ENCODE results near the gene TYW1B.
"Not testable (repeated sequence)": the region's sequence is repeated elsewhere in the genome, so short reads cannot be mapped to it uniquely, and the experiment has no call there.

TYW1B gene

GRCh38 chr7:72626428-72627011, 201.5 kb downstream of the TYW1B start:
- not testable (repeated sequence) for DNase-seq (ENCODE audit: low spot score)

DNA sequence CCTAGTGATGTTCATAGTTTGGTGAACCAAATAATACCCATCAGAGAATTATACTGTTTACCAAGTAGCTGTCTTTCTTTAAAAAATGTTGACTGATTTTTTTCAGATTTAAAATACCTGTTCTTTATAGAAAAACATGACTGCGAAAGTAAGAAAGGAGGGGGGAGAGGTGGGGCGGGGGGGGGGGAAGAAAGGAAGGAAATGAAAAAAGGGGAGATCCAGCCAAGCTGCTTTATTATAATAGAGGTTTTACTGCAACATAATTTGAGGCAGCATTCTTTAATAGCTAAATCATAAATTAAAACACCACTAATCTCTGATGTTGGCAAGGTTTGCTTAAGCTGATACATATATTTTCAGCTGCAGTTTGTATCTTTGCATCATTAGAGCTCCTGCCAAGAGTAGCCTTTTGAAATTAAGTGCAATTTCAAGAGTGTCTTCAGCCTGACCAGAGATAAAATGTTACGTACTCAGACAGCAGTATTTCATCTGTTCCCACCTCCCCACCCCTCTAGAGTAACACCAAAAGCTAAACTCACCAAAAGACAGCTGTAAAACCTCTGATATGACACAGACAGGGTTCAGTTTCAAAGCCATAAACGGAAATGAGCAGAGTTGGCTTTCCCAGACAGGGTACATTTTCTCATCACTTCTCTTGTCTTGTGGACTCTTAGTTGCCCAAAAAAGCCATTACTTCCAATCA, 202.1 kb downstream of the TYW1B start:
- DNase-seq (ENCODE audit: low spot score): not testable (repeated sequence)

- DNase-seq (ENCODE audit: low spot score): no peak
Observed at GRCh38 chr7:72622532-72622931, 205.5 kb downstream of the TYW1B start.

- not testable (repeated sequence) for DNase-seq (ENCODE audit: low spot score)
Observed at GRCh38 chr7:72621761-72622187, 206.2 kb downstream of the TYW1B start.

GRCh38 chr7:72620923-72621322, 207.1 kb downstream of the TYW1B start:
- not testable (repeated sequence) for DNase-seq (ENCODE audit: low spot score)

DNA sequence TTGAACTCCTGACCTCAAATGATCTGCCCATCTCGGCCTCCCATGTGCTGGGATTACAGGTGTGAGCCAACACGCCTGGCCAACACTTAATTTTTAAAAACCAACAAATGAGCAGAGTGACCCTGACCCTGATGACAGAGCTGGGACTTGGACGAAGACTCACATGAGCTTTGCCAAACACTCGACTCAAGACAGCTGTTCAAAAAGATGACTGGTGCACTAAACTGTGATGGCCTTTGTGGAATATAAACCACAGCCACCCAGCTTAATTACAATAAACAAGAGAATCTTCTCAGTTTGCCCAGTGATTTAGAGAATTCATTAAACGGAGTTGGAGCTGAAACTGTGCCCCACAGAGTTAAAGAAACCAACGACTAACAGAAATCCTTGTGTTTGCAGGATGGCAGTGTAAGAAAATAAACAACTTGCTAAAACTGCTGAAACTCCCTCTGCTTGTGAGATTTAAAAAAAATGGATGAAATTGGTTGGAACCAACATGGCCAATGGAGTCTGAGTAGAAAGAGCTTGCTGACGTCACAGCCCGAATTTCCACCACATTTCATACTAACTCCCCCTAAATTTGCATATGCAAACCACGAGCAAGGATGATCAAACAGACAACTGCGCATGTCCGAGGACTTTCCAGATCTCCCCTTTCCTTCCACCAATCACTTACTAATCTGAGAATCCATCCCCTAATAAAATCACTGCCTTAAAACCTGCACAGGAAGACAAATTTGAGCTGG, 209.4 kb downstream of the TYW1B start:
- not testable (repeated sequence) for DNase-seq (ENCODE audit: low spot score)

DNA sequence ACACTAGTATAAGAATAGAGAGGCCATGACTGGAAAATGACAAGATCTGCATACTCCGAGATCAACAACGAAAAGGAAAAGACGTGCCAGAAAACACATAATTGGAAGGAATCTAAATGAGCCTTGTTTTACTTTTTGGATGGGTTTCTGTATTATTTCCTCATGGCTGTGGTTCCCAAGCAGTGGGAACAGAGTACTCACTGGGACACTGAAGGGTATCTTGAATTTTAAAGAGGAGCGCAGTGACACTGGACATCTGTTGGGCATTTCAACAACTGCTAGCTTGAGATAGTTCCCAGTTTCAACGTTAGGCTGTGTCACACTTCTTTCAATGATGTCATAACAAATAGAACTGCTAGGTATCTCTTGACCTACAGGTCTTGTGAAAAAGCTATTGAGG, 218.2 kb downstream of the TYW1B start:
- not testable (repeated sequence) for DNase-seq (ENCODE audit: low spot score)

DNA sequence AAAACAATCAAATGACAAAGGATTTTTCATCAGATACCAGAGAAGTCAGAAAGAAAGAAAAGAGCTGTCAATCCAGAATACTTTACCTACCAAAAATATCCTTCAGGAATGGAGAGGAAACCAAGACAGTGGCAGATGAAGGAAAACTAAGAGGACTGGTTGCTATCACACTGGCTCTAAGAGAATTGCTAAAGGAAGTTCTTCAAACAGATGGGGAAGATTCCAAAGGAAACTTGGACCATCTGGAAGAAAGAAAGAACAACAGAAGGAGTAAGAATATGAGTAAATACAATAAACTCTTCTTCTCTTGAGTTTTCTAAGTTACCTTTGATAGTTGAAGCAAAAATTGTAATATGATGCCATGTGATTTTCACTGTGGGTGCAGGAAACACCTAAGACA, 220.0 kb downstream of the TYW1B start:
- not testable (repeated sequence) for DNase-seq (ENCODE audit: low spot score)

DNA sequence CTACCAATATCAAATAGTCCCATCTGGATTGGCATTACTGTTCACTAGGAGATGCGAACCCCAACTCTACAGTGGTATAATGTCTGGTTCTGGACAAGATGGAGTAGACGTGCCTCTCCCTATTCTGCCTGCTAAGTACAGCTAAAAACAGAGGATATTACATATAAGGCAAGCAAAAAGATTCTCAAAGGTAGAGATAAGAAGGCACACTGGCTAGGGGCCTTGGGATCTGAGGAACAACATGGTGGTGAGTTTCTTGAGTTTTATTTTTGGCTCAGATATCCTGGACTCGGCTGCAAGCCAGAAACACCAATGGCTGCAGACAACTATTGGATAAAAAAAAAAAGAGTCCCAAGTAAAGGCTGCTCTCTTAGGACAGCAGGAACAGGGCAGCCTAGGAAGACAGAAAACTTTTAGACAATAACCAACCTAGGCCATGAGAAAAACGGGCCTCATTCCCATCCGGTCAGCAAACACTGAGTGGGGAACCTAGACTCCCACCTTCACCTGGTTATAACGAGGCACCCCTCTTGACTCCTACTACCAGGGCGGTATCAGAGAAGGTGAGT, 222.1 kb downstream of the TYW1B start:
- DNase-seq (ENCODE audit: low spot score): not testable (repeated sequence)

GRCh38 chr7:72604771-72605611, 223.0 kb downstream of the TYW1B start:
- not testable (repeated sequence) for DNase-seq (ENCODE audit: low spot score)

DNA sequence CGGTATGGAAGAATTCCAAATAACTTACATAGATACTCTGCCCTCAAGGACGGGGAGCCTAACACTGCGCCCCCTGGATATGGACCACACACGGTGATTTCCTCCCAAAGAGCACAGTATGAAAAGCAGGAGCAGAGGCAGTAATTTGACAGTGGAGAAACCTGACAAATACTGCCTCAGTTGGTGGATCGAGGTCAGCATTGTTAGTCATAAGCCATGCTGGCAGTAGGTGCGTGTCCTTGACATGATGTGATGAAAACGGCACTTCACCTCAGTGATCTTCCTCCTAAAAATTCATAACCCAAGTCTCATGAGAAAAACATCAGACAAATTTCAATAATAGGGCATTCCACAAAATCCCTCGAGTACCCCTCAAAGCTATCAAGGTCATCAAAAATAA, 224.5 kb downstream of the TYW1B start:
- not testable (repeated sequence) for DNase-seq (ENCODE audit: low spot score)

DNA sequence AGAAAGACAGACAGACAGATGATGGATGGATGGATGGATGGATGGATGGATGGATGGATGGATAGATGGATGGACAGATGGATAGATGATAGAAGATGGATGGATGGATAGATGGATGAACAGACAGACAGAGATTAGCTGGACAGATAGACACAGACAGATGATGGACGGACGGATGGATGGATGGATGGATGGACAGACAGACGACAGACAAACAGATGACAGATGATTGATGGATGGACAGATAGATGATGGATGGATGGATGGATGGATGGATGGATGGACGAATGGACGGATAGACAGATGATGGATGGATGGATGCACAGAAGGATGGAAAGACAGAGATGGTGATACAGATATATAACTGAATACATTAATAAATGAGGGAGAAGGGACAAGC, 224.9 kb downstream of the TYW1B start:
- DNase-seq (ENCODE audit: low spot score): no peak

DNA sequence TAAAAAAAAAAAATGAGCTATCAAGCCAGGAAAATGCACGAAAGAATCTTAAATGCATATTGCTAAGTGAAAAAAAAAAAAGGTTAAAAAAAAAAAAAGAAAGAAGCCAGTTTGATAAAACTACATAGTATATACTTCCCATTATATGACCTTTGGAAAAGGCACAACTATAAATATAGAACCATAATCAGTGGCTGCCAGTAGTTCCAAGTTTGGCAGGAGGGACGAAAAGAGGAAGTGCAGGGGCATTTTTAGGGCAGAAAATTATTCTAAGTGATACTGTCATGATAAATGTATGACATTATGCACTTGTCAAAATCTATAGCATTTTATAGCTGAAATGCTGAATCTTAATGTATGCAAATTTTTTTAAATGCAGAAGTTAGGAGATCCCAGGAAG, 226.3 kb downstream of the TYW1B start:
- DNase-seq (ENCODE audit: low spot score): not testable (repeated sequence)

DNA sequence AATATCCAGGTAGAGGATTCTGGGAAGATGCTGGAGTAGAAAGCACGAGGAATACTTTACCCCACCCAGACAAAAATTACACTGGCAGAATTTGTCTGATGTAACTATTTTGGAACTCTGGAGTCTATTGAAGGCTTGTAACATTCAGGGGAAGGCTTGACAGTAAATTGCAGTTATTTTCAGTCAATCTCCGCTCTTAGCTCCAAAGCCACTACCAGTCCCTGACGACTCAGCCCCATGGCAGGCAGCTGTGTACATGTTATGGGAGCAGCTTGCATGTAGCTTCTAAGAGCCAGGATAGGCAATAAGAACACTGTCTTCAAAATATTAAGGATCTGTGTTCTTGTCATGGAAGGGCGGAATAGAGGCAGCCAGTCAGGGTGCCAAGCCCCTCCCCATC, 238.0 kb downstream of the TYW1B start:
- not testable (repeated sequence) for DNase-seq (ENCODE audit: low spot score)

DNA sequence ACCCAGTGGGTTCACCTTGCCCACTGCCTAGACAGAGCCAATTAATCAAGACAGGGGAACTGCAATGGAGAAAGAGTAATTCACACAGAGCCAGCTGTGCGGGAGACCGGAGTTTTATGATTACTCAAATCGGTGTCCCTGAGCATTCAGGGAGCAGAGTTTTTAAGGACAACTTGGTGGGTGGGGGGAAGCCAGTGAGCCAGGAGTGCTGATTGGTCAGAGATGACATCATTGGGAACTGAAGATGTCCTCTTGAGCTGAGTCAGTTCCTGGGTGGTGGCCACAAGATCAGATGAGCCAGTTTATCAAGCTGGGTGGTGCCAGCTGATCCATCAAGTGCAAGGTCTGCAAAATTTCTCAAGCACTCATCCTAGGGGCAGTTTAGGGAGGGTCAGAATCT, 240.7 kb downstream of the TYW1B start:
- not testable (repeated sequence) for DNase-seq (ENCODE audit: low spot score)

- DNase-seq (ENCODE audit: low spot score): not testable (repeated sequence)
Observed at GRCh38 chr7:72584576-72584975, 243.4 kb downstream of the TYW1B start.

- DNase-seq (ENCODE audit: low spot score): not testable (repeated sequence)
Observed at GRCh38 chr7:72583620-72584361, 244.2 kb downstream of the TYW1B start.

DNA sequence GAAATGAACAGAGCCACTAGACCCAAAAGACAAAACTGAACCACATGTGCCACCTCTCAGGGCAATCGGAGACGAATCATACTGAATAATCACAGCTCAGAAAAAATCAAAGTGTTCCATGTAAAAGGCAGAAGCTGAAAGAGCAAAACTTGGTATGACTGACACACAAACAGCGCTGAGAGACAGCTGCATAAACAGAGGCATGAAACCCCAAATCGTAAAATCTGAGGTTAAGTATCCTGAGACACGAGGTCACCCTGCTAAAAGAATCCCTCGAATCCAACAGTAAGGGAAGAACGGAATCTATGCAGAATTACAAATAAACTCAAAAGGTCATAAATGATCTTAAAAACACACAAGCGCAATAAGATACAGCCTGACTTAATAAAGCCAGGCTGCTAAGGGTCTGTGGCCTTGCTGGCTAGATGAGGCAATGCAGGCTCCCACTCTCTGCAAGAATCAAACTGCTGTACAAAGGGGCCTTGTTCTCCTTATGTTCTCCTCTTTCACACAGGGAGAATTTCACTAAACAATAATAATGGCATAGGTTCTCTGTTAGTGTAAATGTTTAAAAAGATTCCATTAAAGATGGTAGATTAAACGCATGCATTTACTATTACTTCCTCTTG, 247.7 kb downstream of the TYW1B start:
- not testable (repeated sequence) for DNase-seq (ENCODE audit: low spot score)

GRCh38 chr7:72577107-72577506, 250.9 kb downstream of the TYW1B start:
- DNase-seq (ENCODE audit: low spot score): no peak

DNA sequence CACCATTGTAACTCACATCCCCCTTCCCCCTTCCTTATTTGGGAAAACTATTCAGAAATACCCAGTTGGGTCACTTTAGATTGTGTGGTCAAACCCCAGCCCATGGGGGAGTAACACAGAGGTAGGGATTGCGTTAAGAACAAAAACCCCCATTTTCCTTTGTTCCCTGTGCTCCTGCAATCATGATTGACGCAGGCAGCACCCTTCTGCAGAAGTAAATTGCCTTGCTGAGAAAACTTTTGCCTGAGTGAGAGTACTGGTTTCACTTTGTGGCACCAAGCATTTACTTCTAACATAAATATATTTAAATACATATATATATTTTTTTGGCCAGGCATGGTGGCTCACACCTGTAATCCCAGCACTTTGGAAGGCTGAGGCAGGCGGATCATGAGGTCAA, 266.0 kb downstream of the TYW1B start:
- not testable (repeated sequence) for DNase-seq (ENCODE audit: low spot score)
